CD4-positive, alpha-beta T cell (primary cell): Measurements from ENCODE around the gene AMY2B. TPM values are rescaled to one million over a fixed set of nuclear protein-coding genes. Genes with fewer than 3 reads are reported as not detected.
"Not testable (repeated sequence)": the region's sequence is repeated elsewhere in the genome, so short reads cannot be mapped to it uniquely, and the experiment has no call there.

Experiments
- ATAC-seq: fragments of 200-7000 bp; cut with Tn5 transposase; one replicate; pipeline ENCODE4 v1.10.0; 2022; ENCODE audit warnings: mild to moderate bottlenecking; ENCODE audit not compliant: poor library complexity
- CTCF ChIA-PET: fragments of 350-600 bp; sonication (Branson Sonifier 250); formaldehyde crosslinking; loops from one replicate; lab custom pipeline; 2021; ENCODE audit warnings: antibody characterized with exemption, inconsistent platforms; lab: Charles Lee
- POLR2A ChIA-PET: fragments of 350-600 bp; sonication (Branson Sonifier 250); formaldehyde crosslinking; loops from one replicate; lab custom pipeline; 2021; ENCODE audit warnings: antibody characterized with exemption, inconsistent platforms; lab: Charles Lee
- DNase-seq, 14 experiments: peaks; one replicate each; pipeline ENCODE4 v3.0.0-alpha.2; 2013 to 2020; ENCODE audit warnings: mixed read lengths in 2 of 14
- H3K27ac ChIP-seq, 2 donors: one replicate each; pipeline versions ENCODE4 v1.5.1 to v1.7.0; 2013; ENCODE audit warnings: low read length in 2 of 2, low read depth in 1 of 2, mild to moderate bottlenecking in 1 of 2
- H3K27me3 ChIP-seq, 2 experiments: 1 replicate in 1 of 2; 2 replicates in 1 of 2; pipeline versions ENCODE4 v1.6.1 to v1.7.0; 2013; ENCODE audit warnings: low read length in 2 of 2, control low read depth in 1 of 2, mild to moderate bottlenecking in 1 of 2, moderate library complexity in 1 of 2; ENCODE audit not compliant: insufficient read depth in 2 of 2, control insufficient read depth in 1 of 2
- H3K36me3 ChIP-seq: one replicate; pipeline ENCODE4 v1.6.1; 2013; ENCODE audit warnings: low read length, control low read depth; ENCODE audit not compliant: insufficient read depth
- H3K4me1 ChIP-seq: one replicate; pipeline ENCODE4 v1.6.1; 2013; ENCODE audit warnings: low read length, control low read depth; ENCODE audit not compliant: insufficient read depth
- H3K4me3 ChIP-seq: one replicate; pipeline ENCODE4 v1.5.1; 2013; ENCODE audit warnings: mild to moderate bottlenecking, low read length, moderate library complexity
- H3K9me3 ChIP-seq, 2 experiments: 1 replicate in 1 of 2; 2 replicates in 1 of 2; pipeline versions ENCODE4 v1.6.1 to v1.7.0; 2013; ENCODE audit warnings: low read length in 2 of 2, mild to moderate bottlenecking in 2 of 2, control low read depth in 1 of 2, moderate library complexity in 1 of 2; ENCODE audit not compliant: control insufficient read depth in 1 of 2, insufficient read depth in 1 of 2
- H3K27ac Mint-ChIP-seq: one replicate; pipeline ENCODE4 v1.8.0; 2020; ENCODE audit warnings: mixed read lengths
- H3K27me3 Mint-ChIP-seq: one replicate; pipeline ENCODE4 v1.8.0; 2021; ENCODE audit warnings: mixed read lengths
- H3K36me3 Mint-ChIP-seq: one replicate; pipeline ENCODE4 v1.8.0; 2021; ENCODE audit warnings: low read depth, mixed read lengths
- H3K4me1 Mint-ChIP-seq: one replicate; pipeline ENCODE4 v1.8.0; 2021; ENCODE audit warnings: low read depth, mixed read lengths
- H3K4me3 Mint-ChIP-seq: one replicate; pipeline ENCODE4 v1.8.0; 2020; ENCODE audit warnings: mild to moderate bottlenecking, mixed read lengths
- H3K9me3 Mint-ChIP-seq: one replicate; pipeline ENCODE4 v1.8.0; 2020; ENCODE audit warnings: mixed read lengths
- intact Hi-C, 2 experiments: fragments of 100-400 bp; cut with DNase I in 1 of 2; cut with micrococcal nuclease in 1 of 2; formaldehyde crosslinking; loops; one replicate each; pipeline versions ENCODE4 v1.15.1 to v1.9.0; 2023 to 2025; cut with DNase I, micrococcal nuclease
- total RNA-seq, 174 experiments: library from RNA in 2 of 174; stranded (reverse) in 2 of 174; gene quantifications; one replicate each; pipeline ENCODE4 v1.2.3 and lab custom pipeline; 2021 to 2026
- TF ChIP-seq, protein P1 (sequence below): fragments of 200-600 bp; IDR thresholded peaks from one replicate; pipeline ENCODE4 v1.8.0; 2022; ENCODE audit warnings: antibody characterized with exemption, mild to moderate bottlenecking

Gene AMY2B
- total RNA-seq, 2 experiments from 2014 or later = 30.9 to 31.5 TPM

DNA sequence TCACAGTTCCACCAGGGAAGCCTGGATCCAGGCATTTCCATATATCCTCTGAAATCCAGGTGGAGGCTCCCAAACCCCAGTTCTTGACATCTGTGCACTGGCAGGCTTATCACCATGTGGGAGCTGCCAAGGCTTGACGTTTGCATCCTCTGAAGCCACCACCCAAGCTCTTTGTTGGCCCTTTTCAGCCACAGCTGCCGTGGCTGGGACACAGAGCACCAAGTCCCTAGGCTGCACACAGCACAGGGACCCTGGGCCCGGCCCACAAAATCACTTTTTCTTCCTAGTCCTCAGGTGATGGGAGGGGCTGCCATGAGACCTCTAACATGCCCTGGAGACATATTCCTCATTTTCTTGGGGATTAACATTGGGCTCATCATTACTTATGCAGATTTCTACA is 23.5 kb upstream of the AMY2B start:
- Histone ChIP-seq H3K4me1 (no peaks in the 10 kb centered on the region), H3K36me3 (peaks cover 79% of the 10 kb centered on the region), H3K4me3 (no peak overlapping the region), H3K27me3 (no peaks in the 10 kb centered on the region), H3K9me3 (no peaks in the 10 kb centered on the region), H3K27ac (no peak overlapping the region)
- Mint-ChIP-seq H3K27ac (no peak overlapping the region), H3K4me3 (no peak overlapping the region), H3K36me3 (peaks cover 91% of the 10 kb centered on the region), H3K9me3 (no peaks in the 10 kb centered on the region), H3K27me3 (no peaks in the 10 kb centered on the region), H3K4me1 (no peaks in the 10 kb centered on the region)
- CTCF ChIA-PET = no interaction called here
- POLR2A ChIA-PET = no interaction called here
- intact Hi-C loops = no loop called here
- TF ChIP-seq, protein P1, sequence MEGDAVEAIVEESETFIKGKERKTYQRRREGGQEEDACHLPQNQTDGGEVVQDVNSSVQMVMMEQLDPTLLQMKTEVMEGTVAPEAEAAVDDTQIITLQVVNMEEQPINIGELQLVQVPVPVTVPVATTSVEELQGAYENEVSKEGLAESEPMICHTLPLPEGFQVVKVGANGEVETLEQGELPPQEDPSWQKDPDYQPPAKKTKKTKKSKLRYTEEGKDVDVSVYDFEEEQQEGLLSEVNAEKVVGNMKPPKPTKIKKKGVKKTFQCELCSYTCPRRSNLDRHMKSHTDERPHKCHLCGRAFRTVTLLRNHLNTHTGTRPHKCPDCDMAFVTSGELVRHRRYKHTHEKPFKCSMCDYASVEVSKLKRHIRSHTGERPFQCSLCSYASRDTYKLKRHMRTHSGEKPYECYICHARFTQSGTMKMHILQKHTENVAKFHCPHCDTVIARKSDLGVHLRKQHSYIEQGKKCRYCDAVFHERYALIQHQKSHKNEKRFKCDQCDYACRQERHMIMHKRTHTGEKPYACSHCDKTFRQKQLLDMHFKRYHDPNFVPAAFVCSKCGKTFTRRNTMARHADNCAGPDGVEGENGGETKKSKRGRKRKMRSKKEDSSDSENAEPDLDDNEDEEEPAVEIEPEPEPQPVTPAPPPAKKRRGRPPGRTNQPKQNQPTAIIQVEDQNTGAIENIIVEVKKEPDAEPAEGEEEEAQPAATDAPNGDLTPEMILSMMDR = no peak
- no peak for DNase-seq
- no peak for ATAC-seq

GRCh38 chr1:103560427-103560826 is 11.0 kb upstream of the AMY2B start:
- TF ChIP-seq, protein P1 = no peak
- Mint-ChIP-seq H3K27ac (no peak overlapping the region), H3K4me1 (no peaks in the 10 kb centered on the region), H3K36me3 (peaks cover 18% of the 10 kb centered on the region), H3K9me3 (no peaks in the 10 kb centered on the region), H3K27me3 (no peaks in the 10 kb centered on the region), H3K4me3 (no peak overlapping the region)
- Histone ChIP-seq H3K27ac (no peak overlapping the region), H3K4me1 (no peaks in the 10 kb centered on the region), H3K9me3 (no peaks in the 10 kb centered on the region), H3K27me3 (no peaks in the 10 kb centered on the region), H3K36me3 (peaks cover 5% of the 10 kb centered on the region), H3K4me3 (no peak overlapping the region)
- ChIA-PET CTCF (no interaction called here), POLR2A (no interaction called here)
- no peak for DNase-seq
- no peak for ATAC-seq
- intact Hi-C loops = no loop called here

GRCh38 chr1:103561124-103561523 is 10.3 kb upstream of the AMY2B start:
- DNase-seq, H3K9me3 Mint-ChIP-seq, H3K27ac ChIP-seq, H3K4me3 ChIP-seq, intact Hi-C loops, H3K27me3 Mint-ChIP-seq, CTCF ChIA-PET, H3K4me1 Mint-ChIP-seq, H3K27me3 ChIP-seq, H3K4me1 ChIP-seq, H3K4me3 Mint-ChIP-seq, POLR2A ChIA-PET, H3K36me3 ChIP-seq, H3K9me3 ChIP-seq, H3K27ac Mint-ChIP-seq, ATAC-seq: not testable (repeated sequence)
- H3K36me3 Mint-ChIP-seq = peaks cover 15% of the 10 kb centered on the region

- DNase-seq (peak in 1 of 14 experiments; percentile 3), ATAC-seq (no peak)
- ChIA-PET POLR2A (no interaction called here), CTCF (no interaction called here)
- Mint-ChIP-seq H3K4me1 (no peaks in the 10 kb centered on the region), H3K27ac (no peak overlapping the region), H3K4me3 (no peak overlapping the region), H3K27me3 (no peaks in the 10 kb centered on the region), H3K36me3 (peaks cover 10% of the 10 kb centered on the region), H3K9me3 (no peaks in the 10 kb centered on the region)
- Histone ChIP-seq H3K4me3 (no peak overlapping the region), H3K4me1 (no peaks in the 10 kb centered on the region), H3K27ac (no peak overlapping the region), H3K9me3 (no peaks in the 10 kb centered on the region), H3K36me3 (no peaks in the 10 kb centered on the region), H3K27me3 (no peaks in the 10 kb centered on the region)
- intact Hi-C loops = no loop called here
- TF ChIP-seq, protein P1 = no peak
Observed at GRCh38 chr1:103561643-103562395, 9.6 kb upstream of the AMY2B start.
